Neural progenitor cell (in vitro differentiated cells): ENCODE measurements around the gene FRAS1. TPM values are rescaled to one million over a fixed set of nuclear protein-coding genes. Genes with fewer than 3 reads are reported as not detected.

Experiments used
- DNase-seq: peaks from one replicate; pipeline ENCODE4 v3.0.0-alpha.2; 2016; ENCODE audit warnings: low spot score
- H2AFZ ChIP-seq: fragments of 200-600 bp; sonication (generic); replicated peaks from 2 replicates; pipeline ENCODE4 v1.6.1; 2016; ENCODE audit warnings: antibody characterized with exemption
- H3F3A ChIP-seq: fragments of 200-600 bp; sonication (generic); 2 replicates; pipeline ENCODE4 v1.6.1; 2016; ENCODE audit warnings: antibody characterized with exemption, low read depth
- H3K27ac ChIP-seq: fragments of 200-600 bp; sonication (generic); 2 replicates; pipeline ENCODE4 v1.5.1; 2016; ENCODE audit warnings: mild to moderate bottlenecking
- H3K27me3 ChIP-seq: fragments of 200-600 bp; sonication (generic); 2 replicates; pipeline ENCODE4 v1.6.1; 2016; ENCODE audit warnings: mild to moderate bottlenecking, moderate library complexity
- H3K36me3 ChIP-seq: fragments of 200-600 bp; sonication (generic); 2 replicates; pipeline ENCODE4 v1.5.1; 2016
- H3K4me1 ChIP-seq: fragments of 200-600 bp; sonication (generic); 2 replicates; pipeline ENCODE4 v1.6.1; 2016; ENCODE audit warnings: mixed run types
- H3K4me2 ChIP-seq: fragments of 200-600 bp; sonication (generic); 2 replicates; pipeline ENCODE4 v1.6.1; 2016
- H3K4me3 ChIP-seq: fragments of 200-600 bp; sonication (generic); 2 replicates; pipeline ENCODE4 v1.5.1; 2016
- H3K79me2 ChIP-seq: fragments of 200-600 bp; sonication (generic); 2 replicates; pipeline ENCODE4 v1.6.1; 2016; ENCODE audit warnings: low read depth
- H3K9ac ChIP-seq: fragments of 200-600 bp; sonication (generic); 2 replicates; pipeline ENCODE4 v1.6.1; 2016
- H3K9me3 ChIP-seq: fragments of 200-600 bp; sonication (generic); 2 replicates; pipeline ENCODE4 v1.5.1; 2016; ENCODE audit warnings: low read depth
- H4K20me1 ChIP-seq: fragments of 200-600 bp; sonication (generic); 2 replicates; pipeline ENCODE4 v1.6.1; 2016; ENCODE audit warnings: low read depth
- H3K27ac Mint-ChIP-seq: 3 replicates; pipeline ENCODE4 v1.8.0; 2021; ENCODE audit warnings: mixed read lengths
- H3K27me3 Mint-ChIP-seq: 2 replicates; pipeline ENCODE4 v1.8.0; 2022; ENCODE audit warnings: low read depth, mild to moderate bottlenecking, inconsistent platforms, moderate library complexity, mixed read lengths; ENCODE audit not compliant: insufficient read depth
- H3K36me3 Mint-ChIP-seq: 3 replicates; pipeline ENCODE4 v1.8.0; 2021; ENCODE audit warnings: mixed read lengths
- H3K4me1 Mint-ChIP-seq: 3 replicates; pipeline ENCODE4 v1.8.0; 2021; ENCODE audit warnings: mixed read lengths
- H3K4me3 Mint-ChIP-seq: 3 replicates; pipeline ENCODE4 v1.8.0; 2021; ENCODE audit warnings: mild to moderate bottlenecking, moderate library complexity, mixed read lengths
- H3K9me3 Mint-ChIP-seq: 3 replicates; pipeline ENCODE4 v1.8.0; 2020; ENCODE audit warnings: mixed read lengths
- EZH2 ChIP-seq: fragments of 200-600 bp; sonication (generic); IDR thresholded peaks from 2 replicates; pipeline ENCODE4 v1.6.1; 2017; ENCODE audit warnings: antibody characterized with exemption, mild to moderate bottlenecking, moderate library complexity
- EZH2phosphoT487 ChIP-seq: fragments of 200-600 bp; sonication (generic); IDR thresholded peaks from 2 replicates; pipeline ENCODE4 v1.6.1; 2017; ENCODE audit warnings: antibody characterized with exemption
- total RNA-seq: library from RNA; depleted of rRNA; stranded (reverse); fragments of >200 nt; gene quantifications from 2 replicates; pipeline ENCODE4 v1.2.3, GENCODE V29; 2015; ENCODE audit warnings: low replicate concordance
- TF ChIP-seq, protein P1 (sequence below): fragments of 200-600 bp; sonication (generic); IDR thresholded peaks from 2 replicates; pipeline ENCODE4 v1.5.1; 2017; ENCODE audit warnings: antibody characterized with exemption, mild to moderate bottlenecking

Gene FRAS1
- total RNA-seq, 1 donor from 2014 or later: 21.3 TPM

DNA sequence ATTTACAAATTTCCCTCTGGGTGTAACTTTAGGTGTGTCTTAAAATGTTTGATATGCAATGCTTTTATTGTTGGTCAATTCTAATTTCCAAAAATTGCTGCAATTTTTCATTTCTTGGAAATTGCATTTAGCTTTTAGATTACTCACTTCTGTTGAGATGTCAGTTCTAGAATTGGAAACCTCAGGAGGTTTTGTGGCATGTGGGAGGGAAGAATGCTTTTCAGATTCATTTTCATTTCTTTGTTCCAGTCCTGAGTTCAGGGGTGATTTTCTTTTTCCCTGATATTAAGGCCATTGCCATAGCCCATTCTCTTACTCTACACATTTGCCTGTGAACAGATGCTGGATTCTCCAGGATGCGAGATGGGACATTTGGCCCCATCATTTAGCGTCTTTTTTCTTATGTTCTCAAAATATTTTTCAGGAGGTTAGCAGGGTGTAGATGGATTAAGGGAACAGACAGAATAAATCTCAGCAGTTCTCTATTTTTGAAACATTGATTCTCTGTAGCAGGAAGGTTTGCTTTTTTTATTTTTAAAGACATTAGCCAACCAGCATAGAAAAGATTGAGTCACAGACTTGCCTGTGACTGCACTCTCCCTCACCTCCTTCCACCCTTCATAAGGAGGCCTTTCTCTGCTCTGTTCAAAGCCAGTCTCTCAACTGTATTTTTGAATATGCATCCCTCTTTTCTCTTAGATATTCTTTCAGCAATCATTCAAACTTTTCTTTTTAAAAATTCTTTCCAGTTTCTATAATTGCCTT, 256.0 kb downstream of the FRAS1 start:
- Mint-ChIP-seq H3K27ac (no peak overlapping the region), H3K4me3 (no peak overlapping the region), H3K27me3 (no peaks in the 10 kb centered on the region), H3K36me3 (peaks cover 14% of the 10 kb centered on the region), H3K9me3 (no peaks in the 10 kb centered on the region), H3K4me1 (peaks cover 17% of the 10 kb centered on the region)
- Histone ChIP-seq H3K27ac (no peak overlapping the region), H2AFZ (no peak overlapping the region), H3K9ac (no peak overlapping the region), H3K4me1 (peaks cover 23% of the 10 kb centered on the region), H3K4me3 (no peak overlapping the region), H3K79me2 (no peaks in the 10 kb centered on the region), H3K9me3 (no peaks in the 10 kb centered on the region), H3K36me3 (no peaks in the 10 kb centered on the region), H3K4me2 (no peak overlapping the region), H4K20me1 (no peaks in the 10 kb centered on the region), H3K27me3 (no peaks in the 10 kb centered on the region), H3F3A (peaks cover 7% of the 10 kb centered on the region)
- DNase-seq: no peak
- TF ChIP-seq EZH2 (no peak), EZH2phosphoT487 (no peak)
- TF ChIP-seq, protein P1, sequence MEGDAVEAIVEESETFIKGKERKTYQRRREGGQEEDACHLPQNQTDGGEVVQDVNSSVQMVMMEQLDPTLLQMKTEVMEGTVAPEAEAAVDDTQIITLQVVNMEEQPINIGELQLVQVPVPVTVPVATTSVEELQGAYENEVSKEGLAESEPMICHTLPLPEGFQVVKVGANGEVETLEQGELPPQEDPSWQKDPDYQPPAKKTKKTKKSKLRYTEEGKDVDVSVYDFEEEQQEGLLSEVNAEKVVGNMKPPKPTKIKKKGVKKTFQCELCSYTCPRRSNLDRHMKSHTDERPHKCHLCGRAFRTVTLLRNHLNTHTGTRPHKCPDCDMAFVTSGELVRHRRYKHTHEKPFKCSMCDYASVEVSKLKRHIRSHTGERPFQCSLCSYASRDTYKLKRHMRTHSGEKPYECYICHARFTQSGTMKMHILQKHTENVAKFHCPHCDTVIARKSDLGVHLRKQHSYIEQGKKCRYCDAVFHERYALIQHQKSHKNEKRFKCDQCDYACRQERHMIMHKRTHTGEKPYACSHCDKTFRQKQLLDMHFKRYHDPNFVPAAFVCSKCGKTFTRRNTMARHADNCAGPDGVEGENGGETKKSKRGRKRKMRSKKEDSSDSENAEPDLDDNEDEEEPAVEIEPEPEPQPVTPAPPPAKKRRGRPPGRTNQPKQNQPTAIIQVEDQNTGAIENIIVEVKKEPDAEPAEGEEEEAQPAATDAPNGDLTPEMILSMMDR: no peak

DNA sequence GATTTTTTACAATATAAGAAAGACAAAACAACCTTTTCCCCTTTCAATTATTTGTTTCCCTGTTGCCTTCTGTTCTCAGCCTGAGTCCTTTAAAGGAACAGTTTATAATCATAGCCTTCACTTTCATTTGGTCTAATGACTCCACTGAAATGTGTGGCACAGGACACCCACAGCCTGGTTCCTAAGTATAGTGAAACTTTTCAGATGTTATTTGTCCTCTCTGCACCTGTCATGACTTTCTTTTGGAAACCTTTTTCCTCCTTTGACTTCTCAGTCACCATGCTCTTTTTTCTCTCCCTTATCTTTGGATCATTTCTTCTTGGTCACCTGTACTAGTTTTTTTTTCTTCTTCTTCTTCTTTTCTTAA, 256.6 kb downstream of the FRAS1 start:
- Histone ChIP-seq H3K9ac (no peak overlapping the region), H3K79me2 (no peaks in the 10 kb centered on the region), H4K20me1 (no peaks in the 10 kb centered on the region), H3K36me3 (no peaks in the 10 kb centered on the region), H3F3A (peaks cover 7% of the 10 kb centered on the region), H3K27ac (no peak overlapping the region), H3K27me3 (no peaks in the 10 kb centered on the region), H3K4me2 (no peak overlapping the region), H3K9me3 (no peaks in the 10 kb centered on the region), H3K4me1 (peaks cover 20% of the 10 kb centered on the region), H3K4me3 (no peak overlapping the region), H2AFZ (no peak overlapping the region)
- H3K27me3 Mint-ChIP-seq: peaks cover 2% of the 10 kb centered on the region
- H3K4me3 Mint-ChIP-seq: no peak overlapping the region
- peaks cover 15% of the 10 kb centered on the region for H3K4me1 Mint-ChIP-seq
- H3K9me3 Mint-ChIP-seq: no peaks in the 10 kb centered on the region
- peaks cover 12% of the 10 kb centered on the region for H3K36me3 Mint-ChIP-seq
- H3K27ac Mint-ChIP-seq: no peak overlapping the region
- TF ChIP-seq, protein P1: no peak
- TF ChIP-seq EZH2phosphoT487 (no peak), EZH2 (no peak)
- DNase-seq: no peak

DNA sequence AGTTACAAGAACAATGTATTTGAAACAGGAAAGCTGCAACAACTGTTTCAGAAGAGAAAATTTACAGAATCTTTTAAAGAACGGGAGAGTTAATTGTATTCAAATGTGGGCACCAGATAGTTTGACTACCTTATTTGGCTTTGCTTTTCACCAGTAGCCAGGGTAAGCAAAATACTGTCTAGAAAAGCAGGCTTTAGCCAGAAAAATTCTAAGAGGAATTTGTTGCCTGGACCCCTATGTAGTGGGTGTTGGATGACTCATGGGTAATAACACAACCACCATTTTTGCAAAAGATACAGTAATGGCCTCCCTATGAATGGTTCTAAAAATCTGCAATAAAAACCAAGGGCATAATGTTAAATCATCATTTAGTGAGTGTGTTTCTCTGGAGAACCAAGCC, 261.0 kb downstream of the FRAS1 start:
- Mint-ChIP-seq H3K4me3 (no peak overlapping the region), H3K27ac (no peak overlapping the region), H3K9me3 (no peaks in the 10 kb centered on the region), H3K27me3 (peaks cover 4% of the 10 kb centered on the region), H3K36me3 (peaks cover 15% of the 10 kb centered on the region), H3K4me1 (peaks cover 9% of the 10 kb centered on the region)
- H3K36me3 ChIP-seq: no peaks in the 10 kb centered on the region
- H3K9ac ChIP-seq: no peak overlapping the region
- H3K9me3 ChIP-seq: no peaks in the 10 kb centered on the region
- H3K27ac ChIP-seq: no peak overlapping the region
- no peaks in the 10 kb centered on the region for H4K20me1 ChIP-seq
- no peaks in the 10 kb centered on the region for H3F3A ChIP-seq
- no peaks in the 10 kb centered on the region for H3K27me3 ChIP-seq
- H3K4me1 ChIP-seq: peaks cover 14% of the 10 kb centered on the region
- H3K4me2 ChIP-seq: no peak overlapping the region
- H2AFZ ChIP-seq: no peak overlapping the region
- TF ChIP-seq, protein P1: no peak
- TF ChIP-seq EZH2phosphoT487: no peak
- no peak for TF ChIP-seq EZH2
- no peaks in the 10 kb centered on the region for H3K79me2 ChIP-seq
- no peak overlapping the region for H3K4me3 ChIP-seq
- no peak for DNase-seq
